Activated CD4-positive, alpha-beta T cell treated with anti-CD3 and anti-CD28 coated beads, Interleukin-2, amount 50 U/mL, for 1 hour (primary cell): ENCODE data around the gene TMEM205.
"Not testable (repeated sequence)": the region's sequence is repeated elsewhere in the genome, so short reads cannot be mapped to it uniquely, and the experiment has no call there.

Source experiments
- DNase-seq: peaks from one replicate; pipeline ENCODE4 v3.0.0-alpha.2; 2020

TMEM205 gene

GRCh38 chr19:11346104-11346940 lies at the start of gene TMEM205, which contains the start of gene CCDC159:
TSS of gene TMEM205 (minus strand) at chr19:11346268. CDS start at chr19:11345619, 649 bp downstream.
TSS of gene CCDC159 (plus strand) at chr19:11346519. CDS start at chr19:11346607, 88 bp downstream.
- peak; percentile 98 for DNase-seq

- DNase-seq, result no peak
These were observed 45.0 kb upstream of the TMEM205 start for GRCh38 chr19:11390933-11391680.

GRCh38 chr19:11390359-11390758 lies 44.3 kb upstream of the TMEM205 start:
- DNase-seq, result no peak

GRCh38 chr19:11387162-11388034 lies 41.3 kb upstream of the TMEM205 start:
- DNase-seq, result no peak

GRCh38 chr19:11384778-11385129 lies 38.7 kb upstream of the TMEM205 start:
- no peak for DNase-seq

GRCh38 chr19:11383706-11384048 lies 37.6 kb upstream of the TMEM205 start:
- no peak for DNase-seq

- DNase-seq, result peak; percentile 31
These were observed 37.0 kb upstream of the TMEM205 start for GRCh38 chr19:11382898-11383705.

- DNase-seq, result peak; percentile 97
These were observed 34.8 kb upstream of the TMEM205 start for GRCh38 chr19:11380653-11381537.

GRCh38 chr19:11379857-11380350 lies 33.8 kb upstream of the TMEM205 start:
- DNase-seq, result no peak

- DNase-seq, result not testable (repeated sequence)
These were observed 33.3 kb upstream of the TMEM205 start for GRCh38 chr19:11379269-11379845.

GRCh38 chr19:11378319-11379189 lies 32.5 kb upstream of the TMEM205 start:
- DNase-seq, result no peak

GRCh38 chr19:11377756-11378155 lies 31.7 kb upstream of the TMEM205 start:
- DNase-seq, result no peak

GRCh38 chr19:11377237-11377636 lies 31.2 kb upstream of the TMEM205 start:
- DNase-seq, result no peak

- peak; percentile 70 for DNase-seq
These were observed 29.3 kb upstream of the TMEM205 start for GRCh38 chr19:11375143-11375948.

- DNase-seq, result peak; percentile 95
These were observed 28.5 kb upstream of the TMEM205 start, which contains the start of gene SWSAP1 for GRCh38 chr19:11374433-11375142. TSS of gene SWSAP1 (plus strand) at chr19:11374666. CDS start at chr19:11374681, 15 bp downstream.

GRCh38 chr19:11373885-11374432 lies 27.9 kb upstream of the TMEM205 start:
- no peak for DNase-seq

GRCh38 chr19:11373166-11373884 lies 27.3 kb upstream of the TMEM205 start:
- DNase-seq, result no peak
